Natural killer cell treated with Interleukin-12 subunit alpha and Interleukin-12 subunit beta and Interleukin-15 and Interleukin-18, amount 100 ng/mL, for 72 hours (primary cell): ENCODE measurements around the gene CCR6. TPM values are rescaled to one million over a fixed set of nuclear protein-coding genes. Genes with fewer than 3 reads are reported as not detected.

ENCODE experiments used
- ATAC-seq, 2 donors: fragments of 150-1000 bp; cut with Tn5 transposase in 1 of 2; sonication (Bioruptor Pico), chemical (Tn5 transposase) in 1 of 2; 2 replicates each; pipeline ENCODE4 v1.10.0; 2021
- DNase-seq: peaks from one replicate; pipeline ENCODE4 v3.0.0; 2022; ENCODE audit warnings: low spot score
- H3K27ac Mint-ChIP-seq, 2 donors: 1 replicate in 1 of 2; 2 replicates in 1 of 2; pipeline ENCODE4 v1.8.0; 2022; ENCODE audit warnings: mixed read lengths in 2 of 2, mild to moderate bottlenecking in 1 of 2, moderate library complexity in 1 of 2
- H3K27me3 Mint-ChIP-seq, 2 donors: 1 replicate in 1 of 2; 2 replicates in 1 of 2; pipeline ENCODE4 v1.8.0; 2022; ENCODE audit warnings: mixed read lengths in 2 of 2
- H3K36me3 Mint-ChIP-seq: one replicate; pipeline ENCODE4 v1.8.0; 2022; ENCODE audit warnings: mixed read lengths
- H3K4me1 Mint-ChIP-seq, 2 donors: 1 replicate in 1 of 2; 2 replicates in 1 of 2; pipeline ENCODE4 v1.8.0; 2022; ENCODE audit warnings: low read depth in 2 of 2, mixed read lengths in 2 of 2, mild to moderate bottlenecking in 1 of 2
- H3K4me3 Mint-ChIP-seq: one replicate; pipeline ENCODE4 v1.8.0; 2022; ENCODE audit warnings: mixed read lengths
- H3K9me3 Mint-ChIP-seq: 2 replicates; pipeline ENCODE4 v1.8.0; 2022; ENCODE audit warnings: mixed read lengths
- total RNA-seq, 2 donors: library from RNA; stranded (reverse); gene quantifications; one replicate each; pipeline ENCODE4 v1.2.3, GENCODE V29; 2022

CCR6 gene
- total RNA-seq, 2 donors from 2014 or later: 0.17 TPM; not detected in 1

- peaks cover 0 to 11% of the 10 kb centered on the region in 2 donors for H3K4me1 Mint-ChIP-seq
- no peak overlapping the region for H3K27ac Mint-ChIP-seq
- no peak overlapping the region for H3K4me3 Mint-ChIP-seq
- DNase-seq: no peak
- no peaks in the 10 kb centered on the region for H3K36me3 Mint-ChIP-seq
- no peaks in the 10 kb centered on the region for H3K9me3 Mint-ChIP-seq
- H3K27me3 Mint-ChIP-seq: peaks cover 11 to 17% of the 10 kb centered on the region in 2 donors
- no peak for ATAC-seq
These were observed 24.1 kb downstream of the CCR6 start for GRCh38 chr6:167146977-167147376.

GRCh38 chr6:167148021-167148420 lies 25.1 kb downstream of the CCR6 start:
- ATAC-seq (no peak), DNase-seq (no peak)
- no peaks in the 10 kb centered on the region for H3K9me3 Mint-ChIP-seq
- no peaks in the 10 kb centered on the region for H3K36me3 Mint-ChIP-seq
- no peak overlapping the region for H3K4me3 Mint-ChIP-seq
- H3K4me1 Mint-ChIP-seq: peaks cover 4 to 19% of the 10 kb centered on the region in 2 donors
- no peak overlapping the region for H3K27ac Mint-ChIP-seq
- peaks cover 11 to 22% of the 10 kb centered on the region in 2 donors for H3K27me3 Mint-ChIP-seq

- ATAC-seq (no peak), DNase-seq (no peak)
- peaks cover 10 to 22% of the 10 kb centered on the region in 2 donors for H3K27me3 Mint-ChIP-seq
- H3K27ac Mint-ChIP-seq: no peak overlapping the region
- H3K4me3 Mint-ChIP-seq: no peak overlapping the region
- H3K4me1 Mint-ChIP-seq: peaks cover 4 to 28% of the 10 kb centered on the region in 2 donors
- H3K36me3 Mint-ChIP-seq: no peaks in the 10 kb centered on the region
- H3K9me3 Mint-ChIP-seq: no peaks in the 10 kb centered on the region
These were observed 26.1 kb downstream of the CCR6 start for GRCh38 chr6:167148997-167149396.

- peaks cover 0 to 14% of the 10 kb centered on the region in 2 donors for H3K27me3 Mint-ChIP-seq
- no peaks in the 10 kb centered on the region for H3K9me3 Mint-ChIP-seq
- peak overlapping the region; percentile 18 for H3K4me3 Mint-ChIP-seq
- no peaks in the 10 kb centered on the region for H3K36me3 Mint-ChIP-seq
- peak in 1 of 2 donors; percentile 69 for ATAC-seq
- peaks cover 4 to 28% of the 10 kb centered on the region in 2 donors for H3K4me1 Mint-ChIP-seq
- H3K27ac Mint-ChIP-seq: no peak overlapping the region
- no peak for DNase-seq
These were observed 28.1 kb downstream of the CCR6 start for GRCh38 chr6:167150941-167151549.

- H3K9me3 Mint-ChIP-seq: no peaks in the 10 kb centered on the region
- no peak overlapping the region for H3K27ac Mint-ChIP-seq
- peak overlapping the region; percentile 18 for H3K4me3 Mint-ChIP-seq
- ATAC-seq: no peak
- DNase-seq: no peak
- no peaks in the 10 kb centered on the region for H3K36me3 Mint-ChIP-seq
- H3K4me1 Mint-ChIP-seq: peaks cover 4 to 28% of the 10 kb centered on the region in 2 donors
- H3K27me3 Mint-ChIP-seq: peaks cover 0 to 10% of the 10 kb centered on the region in 2 donors
These were observed 28.8 kb downstream of the CCR6 start for GRCh38 chr6:167151648-167152047.

GRCh38 chr6:167152862-167153261 lies 30.0 kb downstream of the CCR6 start:
- ATAC-seq: peak; percentile 44 to 83
- peak overlapping the region in 1 of 2 donors; percentile 54 for H3K27ac Mint-ChIP-seq
- H3K27me3 Mint-ChIP-seq: peaks cover 0 to 8% of the 10 kb centered on the region in 2 donors
- no peaks in the 10 kb centered on the region for H3K9me3 Mint-ChIP-seq
- peaks cover 4 to 28% of the 10 kb centered on the region in 2 donors for H3K4me1 Mint-ChIP-seq
- H3K36me3 Mint-ChIP-seq: no peaks in the 10 kb centered on the region
- H3K4me3 Mint-ChIP-seq: peak overlapping the region; percentile 72
- DNase-seq: no peak

- no peaks in the 10 kb centered on the region for H3K9me3 Mint-ChIP-seq
- peaks cover 0 to 8% of the 10 kb centered on the region in 2 donors for H3K27me3 Mint-ChIP-seq
- H3K27ac Mint-ChIP-seq: peak overlapping the region in 1 of 2 donors; percentile 54
- peak overlapping the region; percentile 72 for H3K4me3 Mint-ChIP-seq
- H3K36me3 Mint-ChIP-seq: no peaks in the 10 kb centered on the region
- ATAC-seq: peak in 1 of 2 donors; percentile 59
- DNase-seq: no peak
- H3K4me1 Mint-ChIP-seq: peaks cover 4 to 28% of the 10 kb centered on the region in 2 donors
These were observed 30.6 kb downstream of the CCR6 start for GRCh38 chr6:167153521-167153959.

GRCh38 chr6:167154291-167154690 lies 31.4 kb downstream of the CCR6 start:
- no peaks in the 10 kb centered on the region for H3K36me3 Mint-ChIP-seq

GRCh38 chr6:167154895-167155294 lies 32.0 kb downstream of the CCR6 start:
- Mint-ChIP-seq H3K4me1 (peaks cover 4 to 28% of the 10 kb centered on the region in 2 donors), H3K9me3 (no peaks in the 10 kb centered on the region), H3K27ac (no peak overlapping the region), H3K27me3 (peaks cover 0 to 8% of the 10 kb centered on the region in 2 donors), H3K4me3 (no peak overlapping the region), H3K36me3 (no peaks in the 10 kb centered on the region)
- DNase-seq: no peak
- ATAC-seq: no peak

More at GRCh38 chr6:167154291-167154690, 31.4 kb downstream of the CCR6 start:
- Mint-ChIP-seq H3K4me3 (no peak overlapping the region), H3K9me3 (no peaks in the 10 kb centered on the region), H3K4me1 (peaks cover 4 to 28% of the 10 kb centered on the region in 2 donors), H3K27ac (no peak overlapping the region), H3K27me3 (peaks cover 0 to 8% of the 10 kb centered on the region in 2 donors)
- ATAC-seq (no peak), DNase-seq (no peak)

GRCh38 chr6:167157414-167157813 lies 34.5 kb downstream of the CCR6 start:
- H3K27me3 Mint-ChIP-seq: peaks cover 0 to 9% of the 10 kb centered on the region in 2 donors
- no peak overlapping the region for H3K27ac Mint-ChIP-seq
- peak in 1 of 2 donors; percentile 37 for ATAC-seq
- H3K36me3 Mint-ChIP-seq: no peaks in the 10 kb centered on the region
- no peak for DNase-seq
- H3K9me3 Mint-ChIP-seq: no peaks in the 10 kb centered on the region
- H3K4me3 Mint-ChIP-seq: no peak overlapping the region
- H3K4me1 Mint-ChIP-seq: peaks cover 4 to 15% of the 10 kb centered on the region in 2 donors

- Mint-ChIP-seq H3K9me3 (no peaks in the 10 kb centered on the region), H3K27me3 (peaks cover 0 to 6% of the 10 kb centered on the region in 2 donors), H3K27ac (no peak within 1 kb of the TSS), H3K4me1 (peaks cover under 1 to 11% of the 10 kb centered on the region in 2 donors), H3K36me3 (no peaks in the 10 kb centered on the region), H3K4me3 (no peak within 1 kb of the TSS)
- ATAC-seq (no peak), DNase-seq (no peak)
These were observed 35.0 kb downstream of the CCR6 start, which contains the start of gene GPR31 for GRCh38 chr6:167157863-167158262. Gene GPR31, minus strand, starts transcription at chr6:167157980. Its CDS starts 149 bp downstream, at chr6:167157831.

- DNase-seq (no peak), ATAC-seq (no peak)
- H3K27me3 Mint-ChIP-seq: peaks cover 14 to 20% of the 10 kb centered on the region in 2 donors
- H3K4me3 Mint-ChIP-seq: no peak overlapping the region
- H3K9me3 Mint-ChIP-seq: no peaks in the 10 kb centered on the region
- no peak overlapping the region for H3K27ac Mint-ChIP-seq
- no peaks in the 10 kb centered on the region for H3K36me3 Mint-ChIP-seq
- no peaks in the 10 kb centered on the region for H3K4me1 Mint-ChIP-seq
These were observed 39.1 kb downstream of the CCR6 start for GRCh38 chr6:167161851-167162467.

GRCh38 chr6:167162591-167162990 lies 39.7 kb downstream of the CCR6 start:
- no peaks in the 10 kb centered on the region for H3K36me3 Mint-ChIP-seq
- H3K27me3 Mint-ChIP-seq: peaks cover 14 to 20% of the 10 kb centered on the region in 2 donors
- no peak for ATAC-seq
- no peak overlapping the region for H3K4me3 Mint-ChIP-seq
- H3K27ac Mint-ChIP-seq: no peak overlapping the region
- no peaks in the 10 kb centered on the region for H3K9me3 Mint-ChIP-seq
- no peak for DNase-seq
- no peaks in the 10 kb centered on the region for H3K4me1 Mint-ChIP-seq

- no peaks in the 10 kb centered on the region for H3K4me1 Mint-ChIP-seq
- no peak for ATAC-seq
- H3K27ac Mint-ChIP-seq: no peak overlapping the region
- H3K9me3 Mint-ChIP-seq: no peaks in the 10 kb centered on the region
- peaks cover 14 to 20% of the 10 kb centered on the region in 2 donors for H3K27me3 Mint-ChIP-seq
- H3K36me3 Mint-ChIP-seq: no peaks in the 10 kb centered on the region
- DNase-seq: no peak
- H3K4me3 Mint-ChIP-seq: no peak overlapping the region
These were observed 40.6 kb downstream of the CCR6 start for GRCh38 chr6:167163476-167164011.
